ENCODE data around the gene SPC24. TPM values are rescaled to one million over a fixed set of nuclear protein-coding genes. Genes with fewer than 3 reads are reported as not detected.

Gene SPC24
- polyA plus RNA-seq, 1 of the 3 experiments (the other 2 are of a cell fraction), result 18.9 TPM

DNA sequence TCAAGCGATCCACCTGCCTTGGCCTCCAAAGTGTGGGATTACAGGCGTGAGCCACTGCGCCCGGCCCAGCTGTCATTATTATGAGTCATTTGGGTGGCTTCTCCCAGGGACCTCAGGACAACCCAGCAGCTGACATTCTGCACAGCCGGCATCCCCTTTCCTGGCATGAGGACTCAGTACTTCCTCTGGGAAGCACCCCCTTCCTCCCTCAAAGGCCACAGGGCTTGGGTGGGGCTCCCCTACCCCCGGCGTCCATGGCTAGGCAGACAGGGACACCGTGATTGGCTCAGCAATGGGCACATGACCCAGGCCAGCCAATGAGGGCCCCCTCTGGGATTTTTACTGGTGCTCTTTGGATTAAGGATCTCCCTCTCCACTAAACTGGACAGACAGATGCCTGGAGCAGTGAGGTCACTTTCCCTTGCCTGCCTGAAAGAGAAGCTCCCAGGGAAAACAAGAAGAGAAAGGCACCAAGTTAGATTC is 35.7 kb upstream of the SPC24 start:
- H4K20me1 ChIP-seq (ENCODE audit: insufficient read depth), result peaks cover 43% of the 10 kb centered on the region
- ChIA-PET POLR2A (no interaction called here), CTCF (interaction anchor here (0.7 to 1.4 kb wide), 3 partner anchors 13 to 53 kb away, joined by 3 to 4 read pairs (median 3); no protein-coding TSS in a partner anchor)
- peaks cover 36 to 47% of the 10 kb centered on the region in 2 experiments for H3K36me3 ChIP-seq (replicated peaks in 1 of 2; ENCODE audit: control insufficient read depth in 1 of 2, insufficient read depth in 2 of 2, low read length in 1 of 2)
- H3K4me1 ChIP-seq (ENCODE audit: control insufficient read depth in 1 of 2, insufficient read depth in 2 of 2, low read depth in 1 of 2, low read length in 1 of 2), result peaks cover 5 to 20% of the 10 kb centered on the region in 2 experiments; a peak in 1 of 4 replicates
- H2AFZ ChIP-seq (ENCODE audit: low read depth), result no peak overlapping the region
- peaks cover 13% of the 10 kb centered on the region for H3F3A ChIP-seq (replicated peaks; ENCODE audit: insufficient read depth)
- H3K9me2 ChIP-seq, result no peaks in the 10 kb centered on the region
- H3K4me3 ChIP-seq (ENCODE audit: low read depth in 2 of 2, low read length in 1 of 2), result no peak overlapping the region
- no peaks in the 10 kb centered on the region for H3K9me3 ChIP-seq
- peak; percentile 71 for DNase-seq
- WGBS (ENCODE audit: low lambda C conversion rate), result 60% methylated on average over 5 of the region's 8 CpGs
- no peak overlapping the region for H3K27ac ChIP-seq (ENCODE audit: low read depth in 2 of 2, low read length in 1 of 2)
- H3K9ac ChIP-seq, result no peak overlapping the region
- peak overlapping the region; percentile 8; the same call in 1 of the 2 replicates for H3K4me2 ChIP-seq
- TF ChIP-seq USF1 (IDR thresholded peaks at IDR 0.05; ENCODE audit: borderline replicate concordance, low read depth) (peak; percentile 91), ELF1 (IDR thresholded peaks at IDR 0.05) (no peak)
- peaks cover 82% of the 10 kb centered on the region for H3K79me2 ChIP-seq (ENCODE audit: insufficient read depth)
- no peaks in the 10 kb centered on the region for H3K27me3 ChIP-seq (ENCODE audit: insufficient read depth)

- Histone ChIP-seq H3K9ac (no peak overlapping the region), H3F3A (replicated peaks; ENCODE audit: insufficient read depth) (peaks cover 13% of the 10 kb centered on the region), H4K20me1 (ENCODE audit: insufficient read depth) (peaks cover 41% of the 10 kb centered on the region), H3K4me3 (ENCODE audit: low read depth in 2 of 2, low read length in 1 of 2) (no peak overlapping the region), H3K36me3 (replicated peaks in 1 of 2; ENCODE audit: control insufficient read depth in 1 of 2, insufficient read depth in 2 of 2, low read length in 1 of 2) (peaks cover 34 to 51% of the 10 kb centered on the region in 2 experiments), H3K27ac (ENCODE audit: low read depth in 2 of 2, low read length in 1 of 2) (no peak overlapping the region), H3K27me3 (ENCODE audit: insufficient read depth) (no peaks in the 10 kb centered on the region), H3K9me2 (no peaks in the 10 kb centered on the region), H2AFZ (ENCODE audit: low read depth) (no peak overlapping the region), H3K4me1 (ENCODE audit: control insufficient read depth in 1 of 2, insufficient read depth in 2 of 2, low read depth in 1 of 2, low read length in 1 of 2) (peaks cover 5 to 18% of the 10 kb centered on the region in 2 experiments; a peak in 1 of 4 replicates), H3K9me3 (no peaks in the 10 kb centered on the region), H3K79me2 (ENCODE audit: insufficient read depth) (peaks cover 76% of the 10 kb centered on the region), H3K4me2 (peak overlapping the region; percentile 33; the same call in 1 of the 2 replicates)
- WGBS (ENCODE audit: low lambda C conversion rate), result 96% methylated on average over 6 of the region's 8 CpGs
- DNase-seq, result no peak
- POLR2A ChIA-PET, result no interaction called here
- TF ChIP-seq, protein P1, sequence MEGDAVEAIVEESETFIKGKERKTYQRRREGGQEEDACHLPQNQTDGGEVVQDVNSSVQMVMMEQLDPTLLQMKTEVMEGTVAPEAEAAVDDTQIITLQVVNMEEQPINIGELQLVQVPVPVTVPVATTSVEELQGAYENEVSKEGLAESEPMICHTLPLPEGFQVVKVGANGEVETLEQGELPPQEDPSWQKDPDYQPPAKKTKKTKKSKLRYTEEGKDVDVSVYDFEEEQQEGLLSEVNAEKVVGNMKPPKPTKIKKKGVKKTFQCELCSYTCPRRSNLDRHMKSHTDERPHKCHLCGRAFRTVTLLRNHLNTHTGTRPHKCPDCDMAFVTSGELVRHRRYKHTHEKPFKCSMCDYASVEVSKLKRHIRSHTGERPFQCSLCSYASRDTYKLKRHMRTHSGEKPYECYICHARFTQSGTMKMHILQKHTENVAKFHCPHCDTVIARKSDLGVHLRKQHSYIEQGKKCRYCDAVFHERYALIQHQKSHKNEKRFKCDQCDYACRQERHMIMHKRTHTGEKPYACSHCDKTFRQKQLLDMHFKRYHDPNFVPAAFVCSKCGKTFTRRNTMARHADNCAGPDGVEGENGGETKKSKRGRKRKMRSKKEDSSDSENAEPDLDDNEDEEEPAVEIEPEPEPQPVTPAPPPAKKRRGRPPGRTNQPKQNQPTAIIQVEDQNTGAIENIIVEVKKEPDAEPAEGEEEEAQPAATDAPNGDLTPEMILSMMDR (IDR thresholded peaks at IDR 0.05), result no peak
- TF ChIP-seq RFX5 (IDR thresholded peaks at IDR 0.05; ENCODE audit: low read length) (no peak), RXRA (IDR thresholded peaks at IDR 0.05; ENCODE audit: borderline replicate concordance, low read depth) (no peak), JUND (IDR thresholded peaks at IDR 0.05) (no peak), GABPA (IDR thresholded peaks at IDR 0.05; ENCODE audit: low read depth) (no peak), CHD2 (IDR thresholded peaks at IDR 0.05; ENCODE audit: low read length, partially characterized antibody) (no peak), FOXM1 (IDR thresholded peaks at IDR 0.05; ENCODE audit: low read depth) (no peak), MEF2A (IDR thresholded peaks at IDR 0.05; ENCODE audit: borderline replicate concordance, low read depth) (no peak), YY1 (IDR thresholded peaks at IDR 0.05; ENCODE audit: low read depth) (no peak), TEAD4 (IDR thresholded peaks at IDR 0.05; ENCODE audit: borderline replicate concordance, insufficient read depth) (no peak), GATA2 (CRISPR knock-in tag; IDR thresholded peaks at IDR 0.05) (no peak), PBX3 (IDR thresholded peaks at IDR 0.05) (no peak), POLR2AphosphoS5 (IDR thresholded peaks at IDR 0.05; ENCODE audit: low read depth, low read length) (no peak), RAD21 (IDR thresholded peaks at IDR 0.05; ENCODE audit: low read length) (no peak), FOXJ3 (CRISPR knock-in tag; IDR thresholded peaks at IDR 0.05) (no peak), SMC3 (IDR thresholded peaks at IDR 0.05; ENCODE audit: low read depth, low read length) (no peak), USF2 (IDR thresholded peaks at IDR 0.05; ENCODE audit: borderline replicate concordance, low read depth, low read length) (no peak)
- TF ChIP-seq, protein P2, sequence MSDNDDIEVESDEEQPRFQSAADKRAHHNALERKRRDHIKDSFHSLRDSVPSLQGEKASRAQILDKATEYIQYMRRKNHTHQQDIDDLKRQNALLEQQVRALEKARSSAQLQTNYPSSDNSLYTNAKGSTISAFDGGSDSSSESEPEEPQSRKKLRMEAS (IDR thresholded peaks at IDR 0.05; ENCODE audit: low read depth), result no peak
- CTCF ChIA-PET, result interaction anchor here (1.0 to 1.4 kb wide), 3 partner anchors 12 to 71 kb away, joined by 3 to 4 read pairs (median 3); no protein-coding TSS in a partner anchor
These were observed 34.9 kb upstream of the SPC24 start for GRCh38 chr19:11190501-11190900.
